GM13976 (cell line): ENCODE measurements around the gene PDIA6.

Source experiments
- DNase-seq: peaks from one replicate; pipeline ENCODE4 v3.0.0; 2012; ENCODE audit warnings: low spot score
- in situ Hi-C: fragments of 300-500 bp; cut with MboI; formaldehyde crosslinking; loops from one replicate; pipeline ENCODE4 v1.12.0; 2022; ENCODE audit warnings: low sequenced_read_pairs, mixed read lengths, inconsistent platforms; ENCODE audit not compliant: unreplicated experiment
- TF ChIP-seq, protein P1 (sequence below): IDR thresholded peaks from 2 replicates; pipeline ENCODE4 v1.5.1; 2012; ENCODE audit warnings: borderline replicate concordance, mild to moderate bottlenecking; ENCODE audit not compliant: insufficient read depth; ENCODE audit errors: extremely low read depth, missing control alignments, control extremely low read depth

PDIA6 gene

DNA sequence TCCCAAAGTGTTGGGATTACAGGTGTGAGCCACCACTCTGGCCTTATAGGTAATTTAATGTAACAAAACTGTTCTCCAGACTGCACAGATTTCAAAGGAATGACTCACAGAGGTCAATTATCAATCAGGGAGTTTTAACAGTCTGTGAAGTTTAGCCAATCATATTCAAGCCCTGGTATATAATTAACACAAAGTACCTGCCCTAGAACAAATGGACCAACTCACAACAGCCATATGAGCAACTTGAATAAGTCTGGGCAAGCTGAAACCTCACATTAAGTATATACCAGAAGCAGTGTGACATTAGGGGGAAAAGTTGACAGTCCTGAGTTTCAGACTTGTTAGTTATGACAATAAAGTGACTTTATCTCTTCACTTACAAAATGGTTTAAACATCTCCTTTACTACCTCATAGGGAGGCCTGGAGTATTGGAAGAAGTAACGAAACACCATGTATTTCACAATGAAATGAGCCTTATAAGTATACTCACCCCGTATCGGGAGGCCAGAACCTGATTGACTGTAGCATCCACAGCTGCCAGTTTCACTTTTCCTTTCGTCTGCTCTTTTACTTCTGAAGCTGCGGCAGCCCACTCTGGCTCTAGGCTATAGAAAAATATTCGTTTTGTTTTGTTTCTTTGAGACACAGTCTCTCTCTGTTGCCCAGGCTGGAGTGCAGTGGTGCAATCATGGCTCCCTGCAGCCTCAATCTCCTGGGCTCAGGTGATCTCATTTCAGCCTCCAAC is 22.2 kb downstream of the PDIA6 start:
- no peak for DNase-seq
- in situ Hi-C loops, result no loop called here
- TF ChIP-seq, protein P1, sequence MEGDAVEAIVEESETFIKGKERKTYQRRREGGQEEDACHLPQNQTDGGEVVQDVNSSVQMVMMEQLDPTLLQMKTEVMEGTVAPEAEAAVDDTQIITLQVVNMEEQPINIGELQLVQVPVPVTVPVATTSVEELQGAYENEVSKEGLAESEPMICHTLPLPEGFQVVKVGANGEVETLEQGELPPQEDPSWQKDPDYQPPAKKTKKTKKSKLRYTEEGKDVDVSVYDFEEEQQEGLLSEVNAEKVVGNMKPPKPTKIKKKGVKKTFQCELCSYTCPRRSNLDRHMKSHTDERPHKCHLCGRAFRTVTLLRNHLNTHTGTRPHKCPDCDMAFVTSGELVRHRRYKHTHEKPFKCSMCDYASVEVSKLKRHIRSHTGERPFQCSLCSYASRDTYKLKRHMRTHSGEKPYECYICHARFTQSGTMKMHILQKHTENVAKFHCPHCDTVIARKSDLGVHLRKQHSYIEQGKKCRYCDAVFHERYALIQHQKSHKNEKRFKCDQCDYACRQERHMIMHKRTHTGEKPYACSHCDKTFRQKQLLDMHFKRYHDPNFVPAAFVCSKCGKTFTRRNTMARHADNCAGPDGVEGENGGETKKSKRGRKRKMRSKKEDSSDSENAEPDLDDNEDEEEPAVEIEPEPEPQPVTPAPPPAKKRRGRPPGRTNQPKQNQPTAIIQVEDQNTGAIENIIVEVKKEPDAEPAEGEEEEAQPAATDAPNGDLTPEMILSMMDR, result no peak

DNA sequence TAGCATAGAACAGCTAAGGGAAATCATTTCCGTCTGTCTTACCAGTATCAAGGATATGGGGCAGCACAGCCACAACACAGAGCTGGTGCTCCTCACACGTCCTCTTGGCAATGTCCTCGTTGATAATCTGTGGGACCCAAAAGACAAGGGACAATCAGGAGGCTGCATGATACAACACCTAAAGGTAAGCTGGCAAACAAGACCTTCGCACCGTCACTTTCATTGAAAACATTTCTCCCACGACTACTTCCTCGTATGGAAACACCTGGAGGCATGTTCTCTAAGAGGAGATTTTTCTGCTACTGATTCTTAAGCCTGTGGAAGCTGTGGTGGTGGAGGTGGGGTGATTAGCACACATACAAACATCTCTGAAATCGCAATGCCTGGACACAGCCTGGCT is 23.7 kb downstream of the PDIA6 start:
- TF ChIP-seq, protein P1, result no peak
- DNase-seq, result no peak
- in situ Hi-C loops, result no loop called here

DNA sequence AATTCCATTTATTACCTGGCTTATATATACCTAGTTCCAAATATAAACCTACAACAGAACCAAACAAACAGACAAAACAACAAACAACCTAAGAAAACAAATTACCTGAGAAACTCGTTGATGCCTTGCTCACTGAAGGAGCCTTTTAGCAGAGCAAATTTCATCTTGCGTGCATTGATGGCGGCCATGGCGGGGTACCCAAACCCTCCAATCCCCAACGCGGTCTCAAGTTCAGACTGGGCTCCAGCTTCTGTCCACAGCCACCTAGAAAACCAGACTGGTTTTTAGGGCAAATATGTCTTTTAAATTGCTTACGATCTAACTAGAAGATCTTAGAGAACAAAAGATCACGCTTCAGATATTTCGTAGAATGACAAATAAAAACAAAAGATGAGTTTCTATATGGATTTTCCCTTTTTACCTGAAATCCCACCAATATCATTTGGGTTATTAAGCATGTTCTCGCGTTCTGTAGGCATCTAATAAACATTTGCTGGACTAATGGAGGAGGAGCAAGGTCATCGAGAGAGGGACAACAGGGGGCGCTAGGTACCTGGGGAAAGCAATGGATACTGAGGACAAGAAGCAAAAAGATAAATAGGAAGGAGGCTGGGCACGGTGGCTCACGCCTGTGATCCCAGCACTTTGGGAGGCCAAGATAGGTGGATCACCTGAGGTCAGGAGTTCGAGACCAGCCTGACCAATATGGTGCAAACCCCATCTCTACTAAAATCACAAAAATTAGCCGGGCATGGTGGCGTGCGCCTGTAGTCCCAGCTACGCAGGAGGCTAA is 25.2 kb downstream of the PDIA6 start:
- peak; percentile 49 for DNase-seq
- TF ChIP-seq, protein P1, result peak; percentile 21
- in situ Hi-C loops, result no loop called here

DNA sequence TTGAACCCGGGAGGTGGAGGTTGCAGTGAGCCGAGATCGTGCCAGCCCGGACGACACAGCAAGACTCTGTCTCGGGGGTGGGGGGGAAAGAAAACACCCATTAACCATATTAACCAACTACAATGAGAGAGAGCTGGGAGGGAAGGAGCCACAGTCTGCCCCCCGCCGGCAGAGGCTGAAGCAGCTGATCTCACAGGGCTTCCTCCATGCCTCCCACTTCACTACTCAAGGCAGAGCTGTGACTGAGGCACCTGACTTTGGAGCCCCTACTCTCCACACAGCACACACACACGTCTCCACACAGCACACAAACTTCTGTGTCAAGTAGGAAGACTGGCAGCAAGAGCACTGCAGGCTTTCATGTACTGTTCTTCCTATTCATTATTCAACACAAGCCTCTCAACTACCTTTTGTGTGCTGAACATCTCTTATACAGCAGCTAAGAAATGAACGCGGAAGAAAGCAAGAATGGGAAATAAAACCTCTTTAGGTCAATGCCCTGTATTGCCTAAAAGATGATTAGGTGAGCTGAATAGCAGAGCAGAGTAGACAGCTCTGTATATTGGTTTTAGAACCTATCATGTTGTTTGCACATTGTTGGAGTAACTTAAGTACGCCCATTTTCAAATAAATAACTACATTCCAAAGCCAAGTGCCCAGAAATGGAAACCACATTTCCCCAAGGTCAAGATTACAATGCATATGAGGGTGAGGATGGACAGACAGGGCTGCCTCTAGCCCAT is 26.2 kb downstream of the PDIA6 start:
- in situ Hi-C loops, result no loop called here
- TF ChIP-seq, protein P1, result no peak
- no peak for DNase-seq

DNA sequence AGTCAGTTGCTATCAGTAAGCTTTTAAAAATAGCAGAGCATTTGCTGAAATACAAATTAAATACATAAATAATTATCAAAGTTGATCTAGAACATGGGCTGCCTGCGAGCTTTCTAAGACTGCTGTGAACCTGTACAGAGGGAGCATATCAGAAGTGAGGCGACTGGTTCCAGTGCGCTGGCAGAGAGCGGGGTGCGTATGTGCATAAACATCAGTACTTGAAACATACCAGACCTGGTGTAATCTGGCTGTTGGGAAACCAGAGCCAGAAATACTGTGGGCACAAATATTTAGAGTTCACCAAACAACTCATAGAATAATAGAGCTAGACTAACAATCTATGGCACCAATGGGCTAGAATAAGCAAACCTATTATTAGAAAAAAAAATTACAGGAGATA is 27.3 kb downstream of the PDIA6 start:
- TF ChIP-seq, protein P1, result no peak
- DNase-seq, result no peak
- in situ Hi-C loops, result no loop called here

DNA sequence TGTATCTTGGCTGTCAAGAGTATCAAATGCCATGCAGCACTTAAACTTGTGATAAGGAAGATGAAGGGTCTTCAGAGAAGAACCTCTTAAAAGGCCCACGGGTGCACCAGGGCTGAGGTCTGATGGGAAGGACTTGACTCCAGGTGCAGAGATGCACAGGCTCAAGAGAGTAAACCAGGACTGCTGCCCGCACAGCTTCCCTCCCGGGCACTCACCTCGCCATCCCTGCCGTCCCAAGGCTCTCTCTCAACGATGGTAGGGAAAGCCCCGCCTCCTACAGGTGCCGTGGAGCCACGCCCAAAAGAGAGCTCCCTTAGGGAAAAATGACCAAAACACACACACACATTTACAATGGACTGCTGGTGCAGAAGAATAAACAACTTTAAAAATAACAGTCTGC is 27.9 kb downstream of the PDIA6 start:
- no peak for DNase-seq
- in situ Hi-C loops, result no loop called here
- TF ChIP-seq, protein P1, result no peak
